CD14-positive monocyte (primary cell): ENCODE measurements around the gene RUFY1. TPM values are rescaled to one million over a fixed set of nuclear protein-coding genes. Genes with fewer than 3 reads are reported as not detected.

ENCODE experiments used
- DNase-seq, 3 donors: peaks; one replicate each; pipeline ENCODE4 v3.0.0-alpha.2; 2011 to 2022
- H2AFZ ChIP-seq: 2 replicates; pipeline ENCODE4 v1.6.0; 2012; ENCODE audit warnings: mild to moderate bottlenecking, low read depth, low read length, inconsistent platforms; ENCODE audit not compliant: insufficient read depth, poor library complexity, severe bottlenecking
- H3K27ac ChIP-seq, 2 donors: 1 replicate in 1 of 2; 2 replicates in 1 of 2; pipeline ENCODE4 v1.5.1; 2012 to 2013; ENCODE audit warnings: low read length in 2 of 2, control low read depth in 1 of 2, inconsistent platforms in 1 of 2, low read depth in 1 of 2, mild to moderate bottlenecking in 1 of 2
- H3K27me3 ChIP-seq, 2 donors: one replicate each; pipeline versions ENCODE4 v1.6.0 to v1.6.1; 2011 to 2013; ENCODE audit warnings: low read length in 2 of 2; ENCODE audit not compliant: control insufficient read depth in 2 of 2, insufficient read depth in 2 of 2
- H3K36me3 ChIP-seq, 2 donors: replicated peaks in 1 of 2; 1 replicate in 1 of 2; 2 replicates in 1 of 2; pipeline versions ENCODE4 v1.5.1 to v1.6.1; 2012 to 2013; ENCODE audit warnings: low read length in 2 of 2, control low read depth in 1 of 2, inconsistent platforms in 1 of 2, mild to moderate bottlenecking in 1 of 2; ENCODE audit not compliant: insufficient read depth in 2 of 2, control insufficient read depth in 1 of 2
- H3K4me1 ChIP-seq, 2 donors: 1 replicate in 1 of 2; 2 replicates in 1 of 2; pipeline versions ENCODE4 v1.5.1 to v1.6.1; 2012 to 2013; ENCODE audit warnings: low read length in 2 of 2, control low read depth in 1 of 2, inconsistent platforms in 1 of 2, mild to moderate bottlenecking in 1 of 2, moderate library complexity in 1 of 2; ENCODE audit not compliant: insufficient read depth in 2 of 2, control insufficient read depth in 1 of 2
- H3K4me2 ChIP-seq: replicated peaks from 2 replicates; pipeline ENCODE3; 2012; ENCODE audit warnings: low read length, moderate library complexity, mild to moderate bottlenecking; ENCODE audit not compliant: poor library complexity, severe bottlenecking; ENCODE audit errors: extremely low read depth
- H3K4me3 ChIP-seq, 3 experiments: fragments of 200-600 bp in 1 of 3; sonication (generic) in 1 of 3; replicated peaks in 1 of 3; 1 replicate in 2 of 3; 2 replicates in 1 of 3; pipeline ENCODE4 v1.5.1; 2011 to 2013; ENCODE audit warnings: low read length in 3 of 3, mild to moderate bottlenecking in 3 of 3, control low read depth in 2 of 3, low read depth in 2 of 3, inconsistent platforms in 1 of 3, moderate library complexity in 1 of 3
- H3K79me2 ChIP-seq: 2 replicates; pipeline ENCODE4 v1.6.0; 2012; ENCODE audit warnings: mild to moderate bottlenecking, control low read depth, inconsistent platforms, low read length, moderate library complexity; ENCODE audit not compliant: insufficient read depth
- H3K9ac ChIP-seq: 2 replicates; pipeline ENCODE4 v1.6.0; 2017; ENCODE audit warnings: low read length, mild to moderate bottlenecking; ENCODE audit not compliant: insufficient read depth, poor library complexity, severe bottlenecking
- H3K9me3 ChIP-seq, 2 donors: replicated peaks in 1 of 2; 1 replicate in 1 of 2; 2 replicates in 1 of 2; pipeline versions ENCODE4 v1.5.1 to v1.6.1; 2012 to 2013; ENCODE audit warnings: low read length in 2 of 2, control low read depth in 1 of 2; ENCODE audit not compliant: control insufficient read depth in 1 of 2, insufficient read depth in 1 of 2
- H4K20me1 ChIP-seq: 2 replicates; pipeline ENCODE4 v1.6.0; 2012; ENCODE audit warnings: mild to moderate bottlenecking, low read length, control low read depth, moderate library complexity; ENCODE audit not compliant: insufficient read depth
- H3K27ac Mint-ChIP-seq, 7 donors: one replicate each; pipeline ENCODE4 v1.8.0; 2020; ENCODE audit warnings: mild to moderate bottlenecking in 7 of 7, mixed read lengths in 7 of 7, moderate library complexity in 6 of 7, inconsistent platforms in 2 of 7
- H3K27me3 Mint-ChIP-seq, 3 donors: one replicate each; pipeline ENCODE4 v1.8.0; 2021 to 2022; ENCODE audit warnings: low read depth in 3 of 3, mild to moderate bottlenecking in 3 of 3, mixed read lengths in 3 of 3, moderate library complexity in 3 of 3, inconsistent platforms in 1 of 3
- H3K36me3 Mint-ChIP-seq, 2 donors: one replicate each; pipeline ENCODE4 v1.8.0; 2020; ENCODE audit warnings: mixed read lengths in 2 of 2, inconsistent platforms in 1 of 2, mild to moderate bottlenecking in 1 of 2
- H3K4me1 Mint-ChIP-seq: one replicate; pipeline ENCODE4 v1.8.0; 2020; ENCODE audit warnings: mild to moderate bottlenecking, mixed read lengths
- H3K4me3 Mint-ChIP-seq, 2 donors: one replicate each; pipeline ENCODE4 v1.8.0; 2020; ENCODE audit warnings: mild to moderate bottlenecking in 2 of 2, mixed read lengths in 2 of 2, moderate library complexity in 1 of 2
- H3K9me3 Mint-ChIP-seq, 7 donors: one replicate each; pipeline ENCODE4 v1.8.0; 2020 to 2022; ENCODE audit warnings: mixed read lengths in 7 of 7, mild to moderate bottlenecking in 6 of 7, moderate library complexity in 6 of 7, inconsistent platforms in 2 of 7
- CTCF ChIP-seq: fragments of 200-600 bp; IDR thresholded peaks from one replicate; pipeline ENCODE4 v1.8.0; 2022; ENCODE audit warnings: antibody characterized with exemption, mild to moderate bottlenecking
- WGBS: methylation state at CpG from one replicate; pipeline ENCODE4 v1.1.5; 2013; ENCODE audit warnings: missing lambda C conversion rate; ENCODE audit not compliant: insufficient coverage; 5-methylcytosine and 5-hydroxymethylcytosine counted together
- intact Hi-C, 2 donors: fragments of 100-400 bp; cut with micrococcal nuclease; formaldehyde crosslinking; loops; one replicate each; pipeline versions ENCODE4 v1.15.0 to v1.15.1; 2023
- polyA plus RNA-seq, 3 donors: library from polyadenylated mRNA; depleted of rRNA in 1 of 3; unstranded in 2 of 3; stranded (reverse) in 1 of 3; fragments of 300-500 nt in 2 of 3; fragments of >200 nt in 1 of 3; fragmentation: Illumina TruSeq in 2 of 3; gene quantifications; 1 replicate in 2 of 3; 2 replicates in 1 of 3; pipeline ENCODE4 v1.2.3, GENCODE V29; 2012 to 2021

RUFY1 gene
- polyA plus RNA-seq, 3 donors: 26.9 to 29.3 (median 28.8) TPM

- Histone ChIP-seq H3K27me3 (no peaks in the 10 kb centered on the region), H3K36me3 (peaks cover 72 to 97% of the 10 kb centered on the region in 2 donors), H2AFZ (no peak overlapping the region), H3K9ac (no peak overlapping the region), H4K20me1 (peaks cover 58% of the 10 kb centered on the region), H3K4me1 (no peaks in the 10 kb centered on the region), H3K79me2 (no peaks in the 10 kb centered on the region), H3K27ac (peak overlapping the region in 1 of 2 donors; percentile 14), H3K4me2 (no peak overlapping the region), H3K4me3 (no peak overlapping the region), H3K9me3 (no peaks in the 10 kb centered on the region)
- H3K36me3 Mint-ChIP-seq: peaks cover 77 to 95% of the 10 kb centered on the region in 2 donors
- WGBS: 95% methylated on average over 14 of the region's 21 CpGs
- H3K9me3 Mint-ChIP-seq: peaks cover 0 to 1% (median 0%) of the 10 kb centered on the region in 7 donors
- H3K27ac Mint-ChIP-seq: peak overlapping the region in 3 of 7 donors; percentile 40 to 57 (median 50)
- no peak overlapping the region for H3K4me3 Mint-ChIP-seq
- H3K27me3 Mint-ChIP-seq: no peaks in the 10 kb centered on the region
- DNase-seq: no peak
- TF ChIP-seq CTCF: no peak
- intact Hi-C loops: no loop called here
- peaks cover 6% of the 10 kb centered on the region for H3K4me1 Mint-ChIP-seq
These were observed 55.9 kb downstream of the RUFY1 start for GRCh38 chr5:179606071-179606909.

GRCh38 chr5:179606910-179607159 lies 56.5 kb downstream of the RUFY1 start:
- H3K4me3 ChIP-seq: no peak overlapping the region
- Mint-ChIP-seq H3K27me3 (no peaks in the 10 kb centered on the region), H3K27ac (peak overlapping the region in 2 of 7 donors; percentile 23 to 57), H3K4me3 (no peak overlapping the region), H3K9me3 (no peaks in the 10 kb centered on the region), H3K36me3 (peaks cover 76 to 94% of the 10 kb centered on the region in 2 donors), H3K4me1 (peaks cover 6% of the 10 kb centered on the region)
- H3K9ac ChIP-seq: no peak overlapping the region
- no peak overlapping the region for H2AFZ ChIP-seq
- H3K4me1 ChIP-seq: no peaks in the 10 kb centered on the region
- no peak for TF ChIP-seq CTCF
- peaks cover 75 to 97% of the 10 kb centered on the region in 2 donors for H3K36me3 ChIP-seq
- intact Hi-C loops: no loop called here
- H4K20me1 ChIP-seq: peaks cover 63% of the 10 kb centered on the region
- DNase-seq: no peak
- no peaks in the 10 kb centered on the region for H3K27me3 ChIP-seq
- H3K4me2 ChIP-seq: no peak overlapping the region
- no peaks in the 10 kb centered on the region for H3K79me2 ChIP-seq
- H3K9me3 ChIP-seq: no peaks in the 10 kb centered on the region
- peak overlapping the region in 1 of 2 donors; percentile 14 for H3K27ac ChIP-seq
- 96% methylated on average over 6 of the region's 6 CpGs for WGBS
